ENCODE results near the gene ZNF528.

GRCh38 chr19:52415711-52416110 lies 18.1 kb downstream of the ZNF528 start:
- TF ChIP-seq POLR2A (IDR thresholded peaks at IDR 0.05) (no peak), CTCF (IDR thresholded peaks at IDR 0.05) (no peak), EP300 (IDR thresholded peaks at IDR 0.05) (no peak)
